Measurements from ENCODE around the gene KIF27.
"Not testable (repeated sequence)": the region's sequence is repeated elsewhere in the genome, so short reads cannot be mapped to it uniquely, and the experiment has no call there.

KIF27 gene

GRCh38 chr9:83932851-83933250 is 11.6 kb upstream of the KIF27 start:
- TF ChIP-seq CTCF (IDR thresholded peaks at IDR 0.05; ENCODE audit: borderline replicate concordance, insufficient read depth, low read depth, low read length): no peak

GRCh38 chr9:83932011-83932410 is 10.8 kb upstream of the KIF27 start:
- no peak overlapping the region for H3K4me3 ChIP-seq (ENCODE audit: low read depth, low read length)
- no peak for TF ChIP-seq CTCF (IDR thresholded peaks at IDR 0.05; ENCODE audit: borderline replicate concordance, insufficient read depth, low read depth, low read length)

More at GRCh38 chr9:83932851-83933250, 11.6 kb upstream of the KIF27 start:
- H3K4me3 ChIP-seq (ENCODE audit: low read depth, low read length): no peak overlapping the region

GRCh38 chr9:83930881-83931280 is 9.6 kb upstream of the KIF27 start:
- TF ChIP-seq CTCF (IDR thresholded peaks at IDR 0.05; ENCODE audit: borderline replicate concordance, insufficient read depth, low read depth, low read length): no peak

GRCh38 chr9:83927591-83927990 is 6.4 kb upstream of the KIF27 start:
- no peak overlapping the region for H3K4me3 ChIP-seq (ENCODE audit: low read depth, low read length)
- TF ChIP-seq CTCF (IDR thresholded peaks at IDR 0.05; ENCODE audit: borderline replicate concordance, insufficient read depth, low read depth, low read length): no peak

More at GRCh38 chr9:83930881-83931280, 9.6 kb upstream of the KIF27 start:
- H3K4me3 ChIP-seq (ENCODE audit: low read depth, low read length): no peak overlapping the region

GRCh38 chr9:83920469-83920926 is 734 bp downstream of the KIF27 start:
- TF ChIP-seq CTCF (IDR thresholded peaks at IDR 0.05; ENCODE audit: borderline replicate concordance, insufficient read depth, low read depth, low read length): no peak
- H3K4me3 ChIP-seq (ENCODE audit: low read depth, low read length): peak overlapping the region; percentile 68

GRCh38 chr9:83919111-83919510 is 2.1 kb downstream of the KIF27 start:
- TF ChIP-seq CTCF (IDR thresholded peaks at IDR 0.05; ENCODE audit: borderline replicate concordance, insufficient read depth, low read depth, low read length): no peak
- H3K4me3 ChIP-seq (ENCODE audit: low read depth, low read length): no peak overlapping the region

GRCh38 chr9:83912194-83912593 is 9.0 kb downstream of the KIF27 start:
- H3K4me3 ChIP-seq (ENCODE audit: low read depth, low read length): not testable (repeated sequence)

- no peak for TF ChIP-seq CTCF (IDR thresholded peaks at IDR 0.05; ENCODE audit: borderline replicate concordance, insufficient read depth, low read depth, low read length)
Observed at GRCh38 chr9:83906144-83906543, 15.1 kb downstream of the KIF27 start.

GRCh38 chr9:83900615-83901014 is 20.6 kb downstream of the KIF27 start:
- not testable (repeated sequence) for H3K4me3 ChIP-seq (ENCODE audit: low read depth, low read length)

More at GRCh38 chr9:83906144-83906543, 15.1 kb downstream of the KIF27 start:
- no peak overlapping the region for H3K4me3 ChIP-seq (ENCODE audit: low read depth, low read length)

- not testable (repeated sequence) for H3K4me3 ChIP-seq (ENCODE audit: low read depth, low read length)
Observed at GRCh38 chr9:83894301-83894700, 26.9 kb downstream of the KIF27 start.

GRCh38 chr9:83886498-83886897 is 34.7 kb downstream of the KIF27 start:
- not testable (repeated sequence) for H3K4me3 ChIP-seq (ENCODE audit: low read depth, low read length)
